SK-N-SH (cell line): ENCODE results near the gene YY2. TPM values are rescaled to one million over a fixed set of nuclear protein-coding genes. Genes with fewer than 3 reads are reported as not detected.
"Not testable (repeated sequence)": the region's sequence is repeated elsewhere in the genome, so short reads cannot be mapped to it uniquely, and the experiment has no call there.

ENCODE experiments used
- CTCF ChIA-PET: fragments of 300-600, 350-600 bp; formaldehyde crosslinking; extraction: SDS; loops from one replicate; lab custom pipeline; 2021; lab: Yijun Ruan, JAX
- POLR2A ChIA-PET: fragments of 350-600 bp; sonication (Branson Sonifier 250); formaldehyde crosslinking; extraction: SDS; loops from one replicate; lab custom pipeline; 2020; ENCODE audit warnings: antibody characterized with exemption, inconsistent platforms; lab: Yijun Ruan, JAX
- DNase-seq: peaks from one replicate; pipeline ENCODE4 v3.0.0; 2012
- H2AFZ ChIP-seq: fragments of 200-600 bp; sonication (generic); 2 replicates; pipeline ENCODE4 v1.8.1; 2016; ENCODE audit warnings: antibody characterized with exemption, mild to moderate bottlenecking, low read depth
- H3F3A ChIP-seq: fragments of 200-600 bp; sonication (generic); replicated peaks from 2 replicates; pipeline ENCODE3; 2016; ENCODE audit warnings: antibody characterized with exemption, mild to moderate bottlenecking; ENCODE audit not compliant: insufficient read depth
- H3K27ac ChIP-seq, 2 experiments: fragments of 200-500 bp in 1 of 2; fragments of 200-600 bp in 1 of 2; sonication (Bioruptor generic) in 1 of 2; sonication (generic), shearing (Covaris generic) in 1 of 2; 2 replicates each; pipeline versions ENCODE4 v1.5.1 to v1.6.1; 2014 to 2016; ENCODE audit warnings: low read depth in 2 of 2, inconsistent platforms in 1 of 2, low read length in 1 of 2, mild to moderate bottlenecking in 1 of 2, mixed read lengths in 1 of 2
- H3K27me3 ChIP-seq: fragments of 200-600 bp; sonication (generic), shearing (Covaris generic); 2 replicates; pipeline ENCODE4 v1.6.1; 2016; ENCODE audit warnings: mixed run types; ENCODE audit not compliant: insufficient read depth
- H3K36me3 ChIP-seq, 2 experiments: fragments of 200-500 bp in 1 of 2; fragments of 200-600 bp in 1 of 2; sonication (Bioruptor generic) in 1 of 2; sonication (generic) in 1 of 2; replicated peaks in 1 of 2; 2 replicates each; pipeline versions ENCODE3 to v1.5.1; 2014 to 2016; ENCODE audit warnings: low read length in 1 of 2, mild to moderate bottlenecking in 1 of 2; ENCODE audit not compliant: insufficient read depth in 2 of 2, control insufficient read depth in 1 of 2
- H3K4me1 ChIP-seq, 2 experiments: fragments of 200-500 bp in 1 of 2; fragments of 200-600 bp in 1 of 2; sonication (Bioruptor generic) in 1 of 2; sonication (generic), shearing (Covaris generic) in 1 of 2; 2 replicates each; pipeline versions ENCODE4 v1.5.1 to v1.6.1; 2014 to 2016; ENCODE audit warnings: low read depth in 1 of 2, low read length in 1 of 2, mixed run types in 1 of 2; ENCODE audit not compliant: insufficient read depth in 2 of 2, control insufficient read depth in 1 of 2
- H3K4me2 ChIP-seq: fragments of 200-600 bp; sonication (generic), shearing (Covaris generic); 2 replicates; pipeline ENCODE4 v1.6.1; 2017; ENCODE audit warnings: mixed run types
- H3K4me3 ChIP-seq, 2 experiments: fragments of 200-500 bp in 1 of 2; fragments of 200-600 bp in 1 of 2; sonication (Bioruptor generic) in 1 of 2; sonication (generic), shearing (Covaris generic) in 1 of 2; 2 replicates each; pipeline versions ENCODE4 v1.5.1 to v1.8.1; 2014 to 2016; ENCODE audit warnings: low read depth in 2 of 2, inconsistent platforms in 1 of 2, low read length in 1 of 2, mild to moderate bottlenecking in 1 of 2, mixed read lengths in 1 of 2, moderate library complexity in 1 of 2
- H3K79me2 ChIP-seq: fragments of 200-600 bp; sonication (generic); 2 replicates; pipeline ENCODE4 v1.8.1; 2017; ENCODE audit warnings: mild to moderate bottlenecking; ENCODE audit not compliant: insufficient read depth
- H3K9ac ChIP-seq: fragments of 200-600 bp; sonication (generic); 2 replicates; pipeline ENCODE4 v1.6.1; 2017; ENCODE audit warnings: mixed run types
- H3K9me2 ChIP-seq: fragments of 200-600 bp; sonication (generic); 2 replicates; pipeline ENCODE4 v1.6.1; 2017; ENCODE audit warnings: mixed run types
- H3K9me3 ChIP-seq: fragments of 200-600 bp; sonication (generic); 2 replicates; pipeline ENCODE4 v1.6.1; 2017; ENCODE audit warnings: mixed run types, mild to moderate bottlenecking, moderate library complexity
- H4K20me1 ChIP-seq: fragments of 200-600 bp; sonication (generic); 2 replicates; pipeline ENCODE4 v1.6.1; 2017; ENCODE audit warnings: mild to moderate bottlenecking, mixed run types; ENCODE audit not compliant: insufficient read depth
- CHD2 ChIP-seq: fragments of 150-350 bp; IDR thresholded peaks from 2 replicates; pipeline ENCODE4 v1.6.1; 2018; ENCODE audit warnings: low read length; ENCODE audit not compliant: partially characterized antibody
- EZH2phosphoT487 ChIP-seq: fragments of 200-600 bp; sonication (generic); IDR thresholded peaks from 2 replicates; pipeline ENCODE4 v1.6.1; 2017; ENCODE audit warnings: low read depth, mixed run types, mild to moderate bottlenecking, antibody characterized with exemption, moderate library complexity, borderline replicate concordance
- GABPA ChIP-seq: IDR thresholded peaks from 2 replicates; pipeline ENCODE4 v1.4.0; 2012; ENCODE audit warnings: low read depth, mild to moderate bottlenecking
- GATA2 ChIP-seq: sonication (generic); formaldehyde crosslinking; IDR thresholded peaks from 2 replicates; pipeline ENCODE4 v1.5.0; 2020; ENCODE audit warnings: mild to moderate bottlenecking, missing genetic modification reagents
- NFIC ChIP-seq: IDR thresholded peaks from 2 replicates; pipeline ENCODE4 v1.4.0; 2012; ENCODE audit warnings: borderline replicate concordance
- POLR2AphosphoS5 ChIP-seq: IDR thresholded peaks from 2 replicates; pipeline ENCODE4 v1.6.1; 2012; ENCODE audit warnings: low read depth, low read length
- RXRA ChIP-seq: IDR thresholded peaks from 2 replicates; pipeline ENCODE4 v1.4.0; 2012; ENCODE audit warnings: low read depth, mild to moderate bottlenecking, borderline replicate concordance
- SIN3A ChIP-seq: IDR thresholded peaks from 2 replicates; pipeline ENCODE4 v1.6.1; 2012; ENCODE audit warnings: low read depth, mild to moderate bottlenecking, low read length, moderate library complexity, borderline replicate concordance
- TAF1 ChIP-seq: IDR thresholded peaks from 2 replicates; pipeline ENCODE4 v1.6.1; 2012; ENCODE audit warnings: low read depth, mild to moderate bottlenecking, low read length, moderate library complexity, borderline replicate concordance
- WGBS: methylation state at CpG from one replicate; pipeline ENCODE4 v1.1.6; 2017; ENCODE audit warnings: low lambda C conversion rate; 5-methylcytosine and 5-hydroxymethylcytosine counted together
- polyA plus RNA-seq, 3 experiments: library from polyadenylated mRNA; depleted of rRNA; stranded (reverse); fragments of >200 nt; gene quantifications; 2 replicates each; pipeline ENCODE4 v1.2.3, GENCODE V29; 2012

Gene YY2
- polyA plus RNA-seq, 1 of the 3 experiments (the other 2 are of a cell fraction): 2.3 TPM

DNA sequence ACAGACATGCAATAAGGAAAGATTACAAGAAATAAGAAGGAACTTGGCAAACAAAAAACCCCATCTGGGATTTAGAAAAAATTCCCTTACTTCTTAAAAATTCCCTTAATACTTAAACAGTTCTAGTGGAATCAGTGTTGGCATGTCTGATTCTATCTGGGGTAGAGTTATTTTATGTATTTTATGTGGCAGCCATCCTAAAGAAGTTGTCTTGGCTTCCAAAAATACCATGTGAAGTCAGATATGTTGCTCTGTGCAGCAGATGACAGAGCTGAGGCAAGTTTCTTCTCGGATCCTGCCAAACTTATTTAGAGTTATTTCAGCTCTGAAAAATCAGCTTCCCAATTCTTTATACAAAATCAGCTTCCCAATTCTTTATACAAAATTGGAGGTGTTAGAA is 14.7 kb downstream of the YY2 start:
- no peak overlapping the region for H3K27ac ChIP-seq
- peaks cover 2 to 17% of the 10 kb centered on the region in 2 experiments; a peak in 3 of 4 replicates for H3K4me1 ChIP-seq
- H3K36me3 ChIP-seq: peaks cover 5 to 22% of the 10 kb centered on the region in 2 experiments
- TF ChIP-seq EZH2phosphoT487: no peak
- TF ChIP-seq CHD2: no peak
- TF ChIP-seq NFIC: no peak
- no peak for TF ChIP-seq SIN3A
- no peak for TF ChIP-seq GABPA
- no peak for TF ChIP-seq GATA2 (CRISPR knock-in tag)
- TF ChIP-seq, all 33 proteins: peak for 0
- Histone ChIP-seq H3K9me2 (no peaks in the 10 kb centered on the region), H3K9me3 (no peaks in the 10 kb centered on the region), H4K20me1 (no peaks in the 10 kb centered on the region), H3K4me2 (no peak overlapping the region), H3K4me3 (no peak overlapping the region), H3K27me3 (no peaks in the 10 kb centered on the region), H3K79me2 (peaks cover 4% of the 10 kb centered on the region), H2AFZ (no peak overlapping the region), H3K9ac (no peak overlapping the region), H3F3A (peaks cover 4% of the 10 kb centered on the region)
- POLR2A ChIA-PET: no interaction called here
- CTCF ChIA-PET: no interaction called here
- DNase-seq: no peak
- 71% methylated on average over 1 of the region's 1 CpG for WGBS

GRCh38 chrX:21873063-21873775 is 17.4 kb downstream of the YY2 start:
- Histone ChIP-seq H3K9me2 (no peaks in the 10 kb centered on the region), H3K79me2 (no peaks in the 10 kb centered on the region), H3K4me3 (no peak overlapping the region), H3K9ac (no peak overlapping the region), H3K27me3 (no peaks in the 10 kb centered on the region), H3K9me3 (no peaks in the 10 kb centered on the region), H2AFZ (no peak overlapping the region), H4K20me1 (no peaks in the 10 kb centered on the region), H3F3A (peaks cover 4% of the 10 kb centered on the region), H3K4me2 (no peak overlapping the region), H3K4me1 (peaks cover 2 to 17% of the 10 kb centered on the region in 2 experiments; a peak in 3 of 4 replicates), H3K36me3 (peaks cover 5 to 20% of the 10 kb centered on the region in 2 experiments), H3K27ac (no peak overlapping the region)
- TF ChIP-seq TAF1 (no peak), RXRA (no peak), POLR2AphosphoS5 (no peak)
- POLR2A ChIA-PET: no interaction called here
- no peak for DNase-seq
- CTCF ChIA-PET: no interaction called here
- WGBS: 65% methylated on average over 4 of the region's 4 CpGs

DNA sequence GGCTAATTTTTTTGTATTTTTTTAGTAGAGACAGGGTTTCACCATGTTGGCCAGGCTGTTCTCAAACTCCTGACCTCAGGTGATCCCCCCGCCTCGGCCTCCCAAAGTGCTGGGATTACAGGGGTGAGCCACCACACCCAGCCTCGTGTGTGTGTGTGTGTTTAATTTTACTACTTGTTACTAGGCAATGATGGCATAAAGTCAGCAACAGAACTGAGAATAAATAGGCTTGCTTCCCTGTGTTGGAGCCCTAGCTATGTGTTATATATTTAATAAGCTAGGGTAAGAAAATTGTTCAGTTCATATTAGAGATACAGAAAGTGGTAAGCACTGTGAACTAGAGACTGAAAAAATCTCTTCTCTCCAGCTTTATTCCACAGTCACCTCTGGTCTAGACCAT is 18.4 kb downstream of the YY2 start:
- H3F3A ChIP-seq, H3K9ac ChIP-seq, H3K79me2 ChIP-seq, H3K27ac ChIP-seq, H3K9me3 ChIP-seq, H3K27me3 ChIP-seq, H4K20me1 ChIP-seq, H3K4me2 ChIP-seq, DNase-seq, H3K9me2 ChIP-seq, H3K4me3 ChIP-seq, H2AFZ ChIP-seq, POLR2A ChIA-PET: not testable (repeated sequence)
- Histone ChIP-seq H3K36me3 (peaks cover 4 to 15% of the 10 kb centered on the region in 2 experiments), H3K4me1 (peaks cover 2 to 17% of the 10 kb centered on the region in 2 experiments; a peak in 3 of 4 replicates)
- CTCF ChIA-PET: interaction anchor here (1.0 kb wide), 1 partner anchor 13 kb away, joined by 3 read pairs; no protein-coding TSS in a partner anchor
- WGBS: 52% methylated on average over 3 of the region's 3 CpGs
